GM19395 (cell line): ENCODE measurements around the gene HNRNPC.
"Not testable (repeated sequence)": the region's sequence is repeated elsewhere in the genome, so short reads cannot be mapped to it uniquely, and the experiment has no call there.

Experiments
- ATAC-seq: cut with Tn5 transposase; IDR thresholded peaks from one replicate; pipeline ENCODE4 v1.9.1; 2021; ENCODE audit warnings: mild to moderate bottlenecking, moderate library complexity; ENCODE audit not compliant: unreplicated experiment

Gene HNRNPC

GRCh38 chr14:21197418-21198205 lies 71.6 kb downstream of the HNRNPC start:
- no peak for ATAC-seq

- no peak for ATAC-seq
Measured at GRCh38 chr14:21194597-21194996, 74.6 kb downstream of the HNRNPC start.

GRCh38 chr14:21192875-21193535 lies 76.2 kb downstream of the HNRNPC start:
- no peak for ATAC-seq

- no peak for ATAC-seq
Measured at GRCh38 chr14:21192447-21192822, 76.8 kb downstream of the HNRNPC start.

- peak; percentile 91 for ATAC-seq
Measured at GRCh38 chr14:21191809-21192446, 77.3 kb downstream of the HNRNPC start.

- ATAC-seq, result no peak
Measured at GRCh38 chr14:21191261-21191808, 77.9 kb downstream of the HNRNPC start.

- no peak for ATAC-seq
Measured at GRCh38 chr14:21185491-21185890, 83.8 kb downstream of the HNRNPC start.

- no peak for ATAC-seq
Measured at GRCh38 chr14:21184254-21184653, 85.0 kb downstream of the HNRNPC start.

GRCh38 chr14:21182166-21182565 lies 87.1 kb downstream of the HNRNPC start:
- ATAC-seq, result no peak

- ATAC-seq, result no peak
Measured at GRCh38 chr14:21171128-21171527, 98.1 kb downstream of the HNRNPC start.

- ATAC-seq, result no peak
Measured at GRCh38 chr14:21169573-21169972, 99.7 kb downstream of the HNRNPC start.

- no peak for ATAC-seq
Measured at GRCh38 chr14:21168055-21168454, 101.2 kb downstream of the HNRNPC start.

GRCh38 chr14:21165670-21166069 lies 103.6 kb downstream of the HNRNPC start:
- not testable (repeated sequence) for ATAC-seq

- ATAC-seq, result not testable (repeated sequence)
Measured at GRCh38 chr14:21165002-21165605, 104.1 kb downstream of the HNRNPC start.

- no peak for ATAC-seq
Measured at GRCh38 chr14:21163871-21164291, 105.4 kb downstream of the HNRNPC start.

- ATAC-seq, result no peak
Measured at GRCh38 chr14:21162081-21162480, 107.2 kb downstream of the HNRNPC start.

GRCh38 chr14:21160061-21160610 lies 109.1 kb downstream of the HNRNPC start:
- ATAC-seq, result no peak
